Measurements from ENCODE around the gene CAMK2N1. TPM values are rescaled to one million over a fixed set of nuclear protein-coding genes. Genes with fewer than 3 reads are reported as not detected.

The CAMK2N1 gene
- total and polyA plus RNA-seq, 8 donors = 3.4 to 40.7 (median 6.6) TPM

DNA sequence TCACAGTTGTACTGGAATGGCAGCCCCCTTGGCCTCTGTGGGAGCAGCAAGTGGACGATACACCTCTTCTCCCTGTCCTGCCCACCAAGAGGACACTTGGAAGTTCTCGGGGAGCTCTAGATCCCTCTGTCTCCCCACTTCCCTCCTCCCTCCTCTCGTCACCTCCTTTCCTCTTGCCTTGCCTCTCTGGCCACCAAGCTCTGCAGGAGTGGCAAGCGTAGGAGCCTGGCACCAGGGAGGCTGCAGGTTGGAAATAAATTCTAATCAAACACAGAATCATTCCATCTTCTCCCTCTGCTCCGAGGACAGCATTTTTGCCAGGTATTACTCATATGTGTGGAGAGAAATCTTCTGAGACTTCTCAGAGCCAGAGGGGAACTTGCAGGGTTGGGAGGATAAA is 20.8 kb downstream of the CAMK2N1 start:
- ATAC-seq = no peak
- no peaks in the 10 kb centered on the region for H3K36me3 ChIP-seq
- no peak overlapping the region for H3K4me3 ChIP-seq
- H3K9me3 ChIP-seq = no peaks in the 10 kb centered on the region
- H3K4me1 ChIP-seq = no peaks in the 10 kb centered on the region
- H3K27ac ChIP-seq = no peak overlapping the region
- intact Hi-C loops (cut with DNase I) = no loop called here
- 38 to 46% methylated on average over 5 of the region's 5 CpGs for WGBS, 2 donors
- DNase-seq = no peak
- no peak for FAIRE-seq
- TF ChIP-seq, protein P1, sequence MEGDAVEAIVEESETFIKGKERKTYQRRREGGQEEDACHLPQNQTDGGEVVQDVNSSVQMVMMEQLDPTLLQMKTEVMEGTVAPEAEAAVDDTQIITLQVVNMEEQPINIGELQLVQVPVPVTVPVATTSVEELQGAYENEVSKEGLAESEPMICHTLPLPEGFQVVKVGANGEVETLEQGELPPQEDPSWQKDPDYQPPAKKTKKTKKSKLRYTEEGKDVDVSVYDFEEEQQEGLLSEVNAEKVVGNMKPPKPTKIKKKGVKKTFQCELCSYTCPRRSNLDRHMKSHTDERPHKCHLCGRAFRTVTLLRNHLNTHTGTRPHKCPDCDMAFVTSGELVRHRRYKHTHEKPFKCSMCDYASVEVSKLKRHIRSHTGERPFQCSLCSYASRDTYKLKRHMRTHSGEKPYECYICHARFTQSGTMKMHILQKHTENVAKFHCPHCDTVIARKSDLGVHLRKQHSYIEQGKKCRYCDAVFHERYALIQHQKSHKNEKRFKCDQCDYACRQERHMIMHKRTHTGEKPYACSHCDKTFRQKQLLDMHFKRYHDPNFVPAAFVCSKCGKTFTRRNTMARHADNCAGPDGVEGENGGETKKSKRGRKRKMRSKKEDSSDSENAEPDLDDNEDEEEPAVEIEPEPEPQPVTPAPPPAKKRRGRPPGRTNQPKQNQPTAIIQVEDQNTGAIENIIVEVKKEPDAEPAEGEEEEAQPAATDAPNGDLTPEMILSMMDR (IDR thresholded peaks at IDR 0.05) = no peak
- H3K27me3 ChIP-seq = no peaks in the 10 kb centered on the region

DNA sequence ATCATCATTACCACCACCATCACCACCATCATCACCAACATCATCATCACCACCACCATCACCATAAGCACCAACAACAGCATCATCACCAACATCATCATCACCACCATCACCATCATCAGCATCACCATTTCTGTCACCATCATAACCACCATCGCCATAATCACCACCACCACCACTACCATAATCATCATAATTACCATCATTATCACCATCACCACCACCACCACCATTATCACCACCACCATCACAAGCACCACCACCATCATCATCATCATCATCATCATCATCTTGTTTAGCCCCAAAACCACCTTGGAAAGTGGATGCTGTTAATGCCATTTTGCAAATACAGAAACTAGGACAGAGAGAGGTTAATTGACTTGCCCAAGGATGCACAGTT is 22.5 kb downstream of the CAMK2N1 start:
- Histone ChIP-seq H3K36me3 (no peaks in the 10 kb centered on the region), H3K27ac (no peak overlapping the region), H3K4me3 (no peak overlapping the region), H3K9me3 (no peaks in the 10 kb centered on the region), H3K27me3 (no peaks in the 10 kb centered on the region), H3K4me1 (no peaks in the 10 kb centered on the region)
- DNase-seq = no peak
- 79 to 86% methylated on average over 1 of the region's 1 CpG for WGBS, 2 donors
- no peak for FAIRE-seq
- TF ChIP-seq, protein P1 (IDR thresholded peaks at IDR 0.05) = no peak
- intact Hi-C loops (cut with DNase I) = no loop called here
- ATAC-seq = no peak

DNA sequence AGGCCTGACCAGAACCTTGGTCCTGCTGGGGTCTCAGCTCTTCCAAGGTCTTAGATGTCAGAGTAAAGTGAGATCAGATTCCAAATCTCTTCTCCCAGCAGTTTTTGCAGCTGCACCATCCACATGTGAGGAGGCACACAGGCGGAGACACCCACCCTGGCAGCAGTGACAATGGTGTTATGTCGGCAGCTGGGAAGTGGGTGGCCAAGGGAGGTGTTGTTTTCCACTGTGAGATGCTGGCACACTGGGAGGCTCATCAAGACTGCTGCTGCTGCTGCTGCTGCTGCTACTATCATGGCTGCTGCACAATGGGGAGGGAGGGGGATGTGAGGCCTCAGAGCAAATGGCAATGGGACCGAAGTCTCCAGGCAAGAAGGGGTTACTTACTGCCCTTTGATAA is 23.6 kb downstream of the CAMK2N1 start:
- no peaks in the 10 kb centered on the region for H3K27me3 ChIP-seq
- 81 to 84% methylated on average over 3 of the region's 3 CpGs for WGBS, 2 donors
- FAIRE-seq = no peak
- intact Hi-C loops (cut with DNase I) = no loop called here
- no peaks in the 10 kb centered on the region for H3K36me3 ChIP-seq
- H3K27ac ChIP-seq = no peak overlapping the region
- DNase-seq = no peak
- TF ChIP-seq, protein P1 (IDR thresholded peaks at IDR 0.05) = no peak
- no peak overlapping the region for H3K4me3 ChIP-seq
- ATAC-seq = no peak
- no peaks in the 10 kb centered on the region for H3K4me1 ChIP-seq
- no peaks in the 10 kb centered on the region for H3K9me3 ChIP-seq

DNA sequence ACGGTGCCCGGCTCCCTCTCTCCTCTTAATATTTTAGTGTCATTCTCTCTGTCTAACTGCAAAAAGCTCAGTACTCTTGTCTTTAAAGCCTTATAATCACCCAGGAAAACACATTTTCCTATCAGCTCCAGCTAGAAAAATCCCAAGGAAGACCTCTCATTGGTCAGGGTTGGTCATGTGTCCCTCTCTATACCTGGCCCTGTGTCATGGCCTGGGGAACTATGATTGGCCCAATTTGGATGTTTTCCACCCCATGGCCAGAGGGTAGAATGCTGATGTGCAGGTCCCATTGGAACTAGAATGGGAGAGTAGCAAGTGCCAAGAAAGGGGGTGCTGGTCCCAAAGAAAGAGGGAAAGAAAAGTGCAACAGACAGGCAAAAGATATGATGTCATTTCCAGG is 27.3 kb downstream of the CAMK2N1 start:
- intact Hi-C loops (cut with DNase I) = no loop called here
- Histone ChIP-seq H3K9me3 (no peaks in the 10 kb centered on the region), H3K4me1 (no peaks in the 10 kb centered on the region), H3K36me3 (no peaks in the 10 kb centered on the region), H3K4me3 (no peak overlapping the region), H3K27me3 (no peaks in the 10 kb centered on the region), H3K27ac (no peak overlapping the region)
- ATAC-seq (no peak), DNase-seq (no peak), FAIRE-seq (no peak)
- 76 to 79% methylated on average over 2 of the region's 2 CpGs for WGBS, 2 donors
- TF ChIP-seq, protein P1 (IDR thresholded peaks at IDR 0.05) = no peak

DNA sequence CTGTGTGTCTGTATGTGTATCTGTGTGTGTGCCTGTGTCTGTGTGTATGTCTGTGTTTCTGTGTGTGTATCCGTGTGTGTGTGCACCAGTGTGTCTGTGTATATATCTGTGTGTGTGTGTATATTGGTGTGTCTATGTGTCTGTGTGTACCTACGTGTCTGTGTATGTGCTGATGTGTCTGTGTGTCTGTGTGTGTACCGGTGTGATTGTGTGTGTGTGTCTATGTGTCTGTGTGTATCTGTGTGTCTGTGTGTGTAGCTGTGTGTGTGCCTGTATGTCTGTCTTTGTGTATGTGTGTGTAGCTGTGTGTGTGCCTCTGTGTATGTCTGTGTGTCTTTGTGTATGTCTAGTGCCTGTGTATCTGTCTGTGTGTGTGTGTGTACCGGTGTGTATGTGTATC is 32.0 kb downstream of the CAMK2N1 start:
- TF ChIP-seq, protein P1 (IDR thresholded peaks at IDR 0.05) = no peak
- no peak for ATAC-seq
- 73 to 84% methylated on average over 4 of the region's 4 CpGs for WGBS, 2 donors
- H3K9me3 ChIP-seq = no peaks in the 10 kb centered on the region
- peaks cover 0 to 3% (median 0%) of the 10 kb centered on the region in 4 donors for H3K27me3 ChIP-seq
- no peaks in the 10 kb centered on the region for H3K4me1 ChIP-seq
- DNase-seq = no peak
- intact Hi-C loops (cut with DNase I) = no loop called here
- H3K36me3 ChIP-seq = no peaks in the 10 kb centered on the region
- H3K27ac ChIP-seq = no peak overlapping the region
- FAIRE-seq = no peak
- no peak overlapping the region for H3K4me3 ChIP-seq

All from pancreas (tissue), 10 donors.